GM18861 (cell line): ENCODE data around the gene ADM2.

ENCODE experiments used
- ATAC-seq: cut with Tn5 transposase; IDR thresholded peaks from one replicate; pipeline ENCODE4 v1.9.1; 2021; ENCODE audit not compliant: unreplicated experiment

ADM2 gene

DNA sequence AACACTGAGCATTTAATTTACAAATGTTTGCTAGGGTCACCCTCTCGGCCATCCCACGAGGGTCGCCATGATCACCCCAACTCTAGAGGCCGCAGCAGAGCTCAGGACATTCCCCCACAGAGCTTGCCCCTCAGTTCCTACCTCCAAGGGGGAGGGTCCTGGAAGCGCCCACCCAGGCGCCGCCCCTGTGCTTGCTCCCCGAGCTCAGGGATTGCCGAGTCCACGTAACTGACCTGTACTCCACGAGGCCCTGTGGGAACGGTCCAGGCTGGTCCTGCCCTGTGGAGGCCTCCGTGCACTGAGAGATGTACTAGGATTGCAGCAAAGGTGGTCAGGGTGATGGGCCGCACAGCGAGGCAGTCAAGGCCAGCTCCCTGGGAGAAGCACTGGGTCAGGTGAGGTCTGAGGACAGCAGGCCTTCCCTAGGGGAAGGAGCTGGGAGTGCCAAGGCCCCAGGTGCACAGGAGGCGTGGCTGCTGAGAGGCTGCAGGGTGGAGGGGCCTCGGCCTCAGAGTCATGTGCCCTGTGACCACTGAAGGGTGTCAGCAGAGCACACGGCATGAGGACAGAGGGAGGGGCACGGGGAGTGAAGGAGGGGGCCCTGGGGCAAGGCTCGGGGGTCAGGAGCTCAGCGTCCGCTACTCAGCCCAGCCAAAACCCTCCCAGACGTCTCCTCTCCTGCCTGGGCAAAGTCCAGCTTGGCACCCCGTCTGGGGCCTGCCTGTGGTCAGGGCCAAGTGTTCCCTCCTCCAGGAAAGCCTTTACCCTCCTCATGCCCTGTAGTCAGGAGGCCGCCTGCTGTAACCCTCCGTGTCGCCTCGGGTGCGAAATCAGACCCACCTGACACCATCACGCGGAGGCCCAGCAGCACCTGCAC, 2.9 kb downstream of the ADM2 start:
- no peak for ATAC-seq

GRCh38 chr22:50485221-50486131, 4.1 kb downstream of the ADM2 start:
- ATAC-seq: no peak

GRCh38 chr22:50486561-50487289, 5.4 kb downstream of the ADM2 start, which contains the start of gene MIOX:
Gene MIOX, plus strand, starts transcription at chr22:50486859. Its CDS starts 39 bp downstream, at chr22:50486898.
- ATAC-seq: no peak

DNA sequence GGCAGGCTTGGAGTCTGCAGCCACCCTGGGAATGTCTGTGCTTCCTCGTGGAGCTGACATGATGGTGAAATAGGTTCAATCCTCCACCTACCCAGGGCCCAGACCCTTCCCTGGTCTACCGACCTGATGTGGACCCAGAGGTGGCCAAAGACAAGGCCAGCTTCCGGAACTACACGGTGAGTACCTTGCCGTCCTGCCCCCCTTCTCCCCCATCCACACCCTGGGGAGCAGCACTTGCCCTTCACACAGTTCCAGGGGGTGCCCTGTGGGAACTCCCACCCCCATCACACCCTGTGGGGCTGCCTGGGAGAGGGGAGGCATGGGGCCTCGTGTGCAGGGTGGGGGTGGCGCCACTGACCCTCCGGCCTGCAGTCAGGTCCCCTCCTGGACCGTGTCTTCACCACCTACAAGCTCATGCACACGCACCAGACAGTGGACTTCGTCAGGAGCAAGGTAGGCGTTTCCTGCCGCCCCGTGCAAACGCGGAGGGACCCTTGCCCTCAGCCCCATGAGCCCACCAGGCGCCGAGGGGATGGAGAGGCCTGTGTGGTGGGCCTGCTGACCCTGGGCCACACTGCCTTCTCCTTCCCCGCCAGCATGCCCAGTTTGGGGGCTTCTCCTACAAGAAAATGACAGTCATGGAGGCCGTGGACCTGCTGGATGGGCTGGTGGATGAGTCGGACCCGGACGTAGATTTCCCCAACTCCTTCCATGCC, 6.1 kb downstream of the ADM2 start:
- ATAC-seq: no peak

- no peak for ATAC-seq
Observed at GRCh38 chr22:50488006-50488677, 6.8 kb downstream of the ADM2 start.

- no peak for ATAC-seq
Observed at GRCh38 chr22:50488886-50489285, 7.5 kb downstream of the ADM2 start.

DNA sequence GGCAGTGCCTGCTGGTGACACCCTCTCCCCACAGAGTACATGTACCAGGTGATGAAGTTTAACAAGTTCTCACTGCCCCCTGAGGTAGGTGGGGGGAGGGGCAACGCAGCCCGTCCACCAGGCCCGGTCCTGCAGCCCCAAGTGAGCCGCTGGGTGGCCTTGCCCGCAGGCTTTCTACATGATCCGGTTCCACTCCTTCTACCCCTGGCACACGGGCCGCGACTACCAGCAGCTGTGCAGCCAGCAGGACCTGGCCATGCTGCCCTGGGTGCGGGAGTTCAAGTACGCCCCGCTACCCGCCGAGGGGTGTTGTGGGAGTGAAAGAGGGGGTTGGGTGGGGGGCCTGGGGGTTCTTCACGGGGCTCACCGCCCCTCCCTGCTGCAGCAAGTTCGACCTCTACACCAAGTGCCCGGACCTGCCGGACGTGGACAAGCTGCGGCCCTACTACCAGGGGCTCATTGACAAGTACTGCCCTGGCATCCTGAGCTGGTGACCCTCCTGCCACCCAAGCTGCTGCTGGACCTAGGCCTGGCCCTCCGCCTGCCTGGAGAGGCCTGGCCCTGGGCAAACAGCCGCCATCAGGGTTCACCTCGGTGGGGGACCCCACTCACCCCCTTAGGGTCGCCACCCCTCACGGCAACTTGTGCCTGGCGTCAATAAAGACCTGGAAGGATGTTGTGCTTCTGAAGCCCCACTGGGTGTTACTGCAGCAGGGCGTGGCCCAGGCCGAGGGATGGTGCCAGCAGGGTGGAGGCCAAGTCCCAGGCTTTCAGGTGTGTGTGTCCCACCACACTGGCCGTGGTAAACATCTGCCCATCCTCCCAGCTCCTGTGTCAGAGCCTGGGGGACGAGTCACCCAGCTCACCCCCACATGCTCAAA, 8.3 kb downstream of the ADM2 start:
- no peak for ATAC-seq

GRCh38 chr22:50490531-50491308, 9.4 kb downstream of the ADM2 start:
- ATAC-seq: no peak

DNA sequence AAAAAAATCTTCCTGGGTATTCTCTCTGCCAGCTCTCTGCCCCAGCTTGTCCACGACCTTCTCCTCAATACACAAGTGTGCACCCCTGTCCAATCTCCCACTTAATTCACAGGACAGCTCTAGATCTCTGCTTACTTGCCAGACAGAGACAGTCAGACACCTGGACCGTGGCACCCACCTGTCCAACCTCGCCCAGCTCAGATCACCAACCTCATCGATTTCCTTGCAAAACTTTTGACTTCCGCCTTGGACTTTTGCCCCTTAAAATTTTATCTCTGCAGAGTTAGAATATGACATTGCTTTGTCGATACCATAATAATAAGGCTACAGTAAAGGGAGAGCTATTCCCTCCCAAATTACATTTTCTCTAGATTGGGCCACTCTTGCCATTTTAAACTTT, 15.8 kb downstream of the ADM2 start:
- no peak for ATAC-seq

- ATAC-seq: no peak
Observed at GRCh38 chr22:50498322-50498890, 17.1 kb downstream of the ADM2 start.

DNA sequence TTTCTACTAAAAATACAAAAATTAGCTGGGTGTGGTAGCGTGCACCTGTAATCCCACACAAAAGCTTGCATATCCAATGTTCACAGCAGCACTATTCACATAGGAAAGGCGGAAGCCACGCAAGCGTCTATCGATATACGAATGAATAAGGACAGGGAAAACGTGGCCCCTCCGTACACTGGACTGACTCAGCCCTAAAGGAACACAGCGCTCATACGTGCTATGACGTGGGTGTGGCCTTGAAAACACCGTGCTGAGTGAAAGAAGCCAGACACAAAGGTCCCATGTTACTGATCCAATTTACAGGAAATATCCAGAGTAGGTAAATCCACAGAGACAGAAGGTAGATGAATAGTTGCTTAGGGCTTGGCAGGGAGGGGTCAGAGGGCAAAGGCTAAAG, 19.1 kb downstream of the ADM2 start:
- ATAC-seq: no peak

- no peak for ATAC-seq
Observed at GRCh38 chr22:50502096-50502495, 20.8 kb downstream of the ADM2 start.

- ATAC-seq: no peak
Observed at GRCh38 chr22:50502628-50503474, 21.5 kb downstream of the ADM2 start.

DNA sequence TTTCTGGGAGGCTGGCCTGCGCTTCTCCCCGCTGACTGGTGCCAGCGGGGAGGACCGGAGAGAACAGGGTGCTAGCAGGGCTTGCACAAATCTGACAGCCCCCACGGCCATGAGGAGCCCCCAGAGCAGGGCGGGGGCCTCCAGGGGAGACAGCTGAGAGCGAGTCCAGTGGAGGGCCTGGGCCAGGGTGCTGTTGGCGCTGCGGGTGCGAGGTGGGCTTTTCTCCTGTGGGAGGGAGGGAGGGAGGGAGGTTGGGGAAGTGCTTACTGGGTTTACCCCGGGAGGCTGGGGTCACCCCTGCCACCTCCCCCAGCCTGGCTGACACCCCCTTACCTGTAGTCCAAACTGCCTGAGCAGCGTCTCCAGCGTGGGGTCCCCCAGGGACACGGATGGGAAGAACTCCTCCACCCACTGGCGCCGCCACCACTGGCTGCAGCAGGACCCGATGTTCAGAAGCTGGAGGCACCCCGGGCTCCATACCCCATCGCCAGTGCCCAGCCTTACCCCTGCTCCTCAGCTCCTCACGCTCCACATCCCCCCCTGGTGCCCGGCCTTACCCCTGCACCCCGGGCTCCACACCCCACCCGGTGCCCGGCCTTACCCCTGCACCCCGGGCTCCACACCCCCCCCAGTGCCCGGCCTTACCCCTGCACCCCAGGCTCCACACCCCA, 22.3 kb downstream of the ADM2 start:
- ATAC-seq: no peak

DNA sequence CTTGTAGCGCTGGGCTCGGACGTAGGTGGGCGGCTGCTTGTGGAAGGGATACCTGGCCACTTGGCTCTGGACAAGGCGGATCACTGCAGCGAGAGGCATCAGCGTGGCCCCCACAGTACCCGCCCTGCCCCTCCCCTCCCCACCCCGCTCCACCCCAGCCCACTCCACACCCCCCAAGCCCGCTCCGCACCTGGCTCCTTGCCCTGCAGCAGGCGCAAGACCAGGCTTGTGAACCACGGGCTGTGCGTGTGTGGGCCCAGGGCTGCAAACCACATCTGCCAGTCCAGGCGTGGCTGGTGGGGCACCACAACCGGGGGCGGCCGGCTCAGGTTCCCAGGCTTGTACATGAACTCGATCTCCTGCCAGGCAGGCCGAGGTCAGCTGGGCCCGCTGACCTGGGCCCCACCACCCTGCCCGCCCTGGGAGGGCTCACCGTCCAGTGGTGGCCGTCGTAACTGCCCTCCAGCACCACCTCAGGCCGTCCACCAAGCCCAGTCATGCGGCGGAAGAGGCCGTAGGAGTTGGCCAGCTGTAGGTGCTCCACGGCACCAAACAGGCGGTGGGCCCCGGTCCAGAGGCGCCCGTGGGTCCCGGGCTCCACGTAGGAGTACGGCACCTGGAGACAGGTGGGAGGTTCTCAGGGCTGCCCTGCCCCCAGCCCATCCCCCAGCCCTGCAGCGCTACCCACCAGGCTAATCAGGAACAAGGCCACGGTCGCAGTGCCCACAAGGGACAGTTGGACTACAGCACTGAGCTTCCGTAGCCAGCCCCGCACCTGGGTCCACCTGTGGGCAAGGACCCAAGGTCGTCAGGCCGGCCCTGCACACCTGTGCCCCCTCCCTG, 23.2 kb downstream of the ADM2 start:
- no peak for ATAC-seq
